IMR-90 (cell line): ENCODE data around the gene TTLL7. TPM values are rescaled to one million over a fixed set of nuclear protein-coding genes. Genes with fewer than 3 reads are reported as not detected.

ENCODE experiments used
- ATAC-seq: fragments of 200-7000 bp; cut with Tn5 transposase; 2 replicates; pipeline ENCODE4 v1.9.1; 2020; ENCODE audit warnings: low read depth, mild to moderate bottlenecking, moderate library complexity
- BruUV-seq: library from RNA; stranded (reverse); fragments of 400-500 nt; replicated peaks from 2 replicates; lab custom pipeline; 2021; lab: Mats Ljungman, UMichigan
- CTCF ChIA-PET: fragments of 300-600 bp; formaldehyde crosslinking; extraction: SDS; loops from one replicate; lab custom pipeline; 2021; ENCODE audit warnings: antibody characterized with exemption; lab: Yijun Ruan, JAX
- POLR2A ChIA-PET: fragments of 300-600 bp; sonication (Branson Sonifier 250); formaldehyde crosslinking; loops from one replicate; lab custom pipeline; 2022; ENCODE audit warnings: antibody characterized with exemption; ENCODE audit not compliant: unreplicated experiment; lab: Charles Lee
- DNase-seq: peaks from one replicate; pipeline ENCODE4 v3.0.0; 2013
- H2AFZ ChIP-seq: replicated peaks from 2 replicates; pipeline ENCODE3; 2013; ENCODE audit warnings: low read length, mild to moderate bottlenecking; ENCODE audit not compliant: poor library complexity
- H2AK5ac ChIP-seq: 2 replicates; pipeline ENCODE4 v1.6.1; 2013; ENCODE audit warnings: low read depth, low read length, inconsistent platforms
- H2AK9ac ChIP-seq: replicated peaks from 2 replicates; pipeline ENCODE3; 2013; ENCODE audit warnings: mild to moderate bottlenecking, low read depth, low read length, moderate library complexity; ENCODE audit not compliant: poor library complexity
- H2BK120ac ChIP-seq: 2 replicates; pipeline ENCODE4 v1.6.1; 2013; ENCODE audit warnings: low read depth, low read length, inconsistent platforms
- H2BK15ac ChIP-seq: 3 replicates; pipeline ENCODE4 v1.6.1; 2013; ENCODE audit warnings: low read depth, low read length, inconsistent platforms
- H2BK20ac ChIP-seq: 2 replicates; pipeline ENCODE4 v1.6.1; 2013; ENCODE audit warnings: low read depth, mild to moderate bottlenecking, inconsistent platforms, low read length, moderate library complexity
- H2BK5ac ChIP-seq: 2 replicates; pipeline ENCODE4 v1.6.1; 2013; ENCODE audit warnings: mild to moderate bottlenecking, low read depth, low read length, inconsistent platforms; ENCODE audit not compliant: poor library complexity, severe bottlenecking
- H3K14ac ChIP-seq: replicated peaks from 2 replicates; pipeline ENCODE4 v1.6.1; 2013; ENCODE audit warnings: low read depth, low read length, inconsistent platforms
- H3K18ac ChIP-seq: 2 replicates; pipeline ENCODE4 v1.6.1; 2013; ENCODE audit warnings: low read depth, low read length, control low read depth
- H3K23ac ChIP-seq: 2 replicates; pipeline ENCODE4 v1.6.1; 2013; ENCODE audit warnings: low read depth, low read length, inconsistent platforms
- H3K27ac ChIP-seq: 2 replicates; pipeline ENCODE4 v1.5.1; 2013; ENCODE audit warnings: mild to moderate bottlenecking, control low read depth, low read length; ENCODE audit not compliant: insufficient read depth
- H3K27me3 ChIP-seq: 2 replicates; pipeline ENCODE4 v1.6.1; 2013; ENCODE audit warnings: low read length; ENCODE audit not compliant: control insufficient read depth, insufficient read depth
- H3K36me3 ChIP-seq: 2 replicates; pipeline ENCODE4 v1.6.1; 2013; ENCODE audit warnings: low read length, mixed read lengths; ENCODE audit not compliant: control insufficient read depth, insufficient read depth
- H3K4ac ChIP-seq: 2 replicates; pipeline ENCODE4 v1.6.1; 2013; ENCODE audit warnings: low read depth, low read length, inconsistent platforms
- H3K4me1 ChIP-seq: 2 replicates; pipeline ENCODE4 v1.6.1; 2013; ENCODE audit warnings: low read length, mixed read lengths; ENCODE audit not compliant: control insufficient read depth, insufficient read depth
- H3K4me2 ChIP-seq: 2 replicates; pipeline ENCODE4 v1.6.1; 2013; ENCODE audit warnings: low read depth, mild to moderate bottlenecking, control low read depth, low read length, moderate library complexity
- H3K4me3 ChIP-seq: 2 replicates; pipeline ENCODE4 v1.5.1; 2013; ENCODE audit warnings: low read depth, mild to moderate bottlenecking, control low read depth, low read length, moderate library complexity; ENCODE audit not compliant: insufficient read depth
- H3K56ac ChIP-seq: 2 replicates; pipeline ENCODE4 v1.6.1; 2013; ENCODE audit warnings: low read length, inconsistent platforms; ENCODE audit not compliant: insufficient read depth; ENCODE audit errors: extremely low read depth
- H3K79me1 ChIP-seq, 2 experiments: 2 replicates each; pipeline ENCODE4 v1.6.1; 2013; ENCODE audit warnings: low read length in 2 of 2, inconsistent platforms in 1 of 2, low read depth in 1 of 2
- H3K9ac ChIP-seq: 2 replicates; pipeline ENCODE4 v1.6.1; 2013; ENCODE audit warnings: low read depth, low read length, control low read depth
- H3K9me1 ChIP-seq: 2 replicates; pipeline ENCODE4 v1.6.1; 2013; ENCODE audit warnings: low read length, inconsistent platforms; ENCODE audit not compliant: insufficient read depth
- H3K9me3 ChIP-seq: 2 replicates; pipeline ENCODE4 v1.6.1; 2013; ENCODE audit warnings: low read length; ENCODE audit not compliant: control insufficient read depth, insufficient read depth
- H4K20me1 ChIP-seq: 2 replicates; pipeline ENCODE4 v1.6.1; 2013; ENCODE audit warnings: low read length, inconsistent platforms; ENCODE audit not compliant: insufficient read depth
- H4K5ac ChIP-seq: 2 replicates; pipeline ENCODE4 v1.6.1; 2013; ENCODE audit warnings: mild to moderate bottlenecking, low read depth, low read length, control low read depth
- H4K8ac ChIP-seq, 2 experiments: 2 replicates each; pipeline ENCODE4 v1.6.1; 2013; ENCODE audit warnings: low read depth in 2 of 2, low read length in 2 of 2, control low read depth in 1 of 2, inconsistent platforms in 1 of 2
- H4K91ac ChIP-seq: 2 replicates; pipeline ENCODE4 v1.6.1; 2013; ENCODE audit warnings: low read depth, low read length, inconsistent platforms; ENCODE audit not compliant: insufficient read depth
- BHLHE40 ChIP-seq: fragments of 150-350 bp; IDR thresholded peaks from 2 replicates; pipeline ENCODE4 v1.6.1; 2016; ENCODE audit warnings: mild to moderate bottlenecking, low read depth, low read length
- CEBPB ChIP-seq: IDR thresholded peaks from 2 replicates; pipeline ENCODE4 v1.6.1; 2012; ENCODE audit warnings: low read depth, low read length, improper control_type of control experiment
- CHD1 ChIP-seq: IDR thresholded peaks from 2 replicates; pipeline ENCODE4 v1.6.1; 2012; ENCODE audit warnings: low read depth, low read length, improper control_type of control experiment
- FOS ChIP-seq: fragments of 150-350 bp; IDR thresholded peaks from 2 replicates; pipeline ENCODE4 v1.6.1; 2016; ENCODE audit warnings: low read depth, low read length
- MAFK ChIP-seq: IDR thresholded peaks from 2 replicates; pipeline ENCODE4 v1.6.1; 2012; ENCODE audit warnings: low read depth, low read length, improper control_type of control experiment
- MAZ ChIP-seq: IDR thresholded peaks from 2 replicates; pipeline ENCODE4 v1.6.1; 2012; ENCODE audit warnings: low read depth, mild to moderate bottlenecking, low read length, improper control_type of control experiment, moderate library complexity, borderline replicate concordance
- MXI1 ChIP-seq: IDR thresholded peaks from 2 replicates; pipeline ENCODE4 v1.6.1; 2012; ENCODE audit warnings: low read depth, mild to moderate bottlenecking, low read length, moderate library complexity, borderline replicate concordance
- NFE2L2 ChIP-seq: fragments of 150-350 bp; IDR thresholded peaks from 2 replicates; pipeline ENCODE4 v1.6.1; 2016; ENCODE audit warnings: low read depth, mild to moderate bottlenecking, low read length
- POLR2A ChIP-seq: IDR thresholded peaks from 2 replicates; pipeline ENCODE4 v1.6.1; 2012; ENCODE audit warnings: mild to moderate bottlenecking, low read depth, low read length
- RAD21 ChIP-seq: IDR thresholded peaks from 2 replicates; pipeline ENCODE4 v1.6.1; 2012; ENCODE audit warnings: low read length, improper control_type of control experiment
- RCOR1 ChIP-seq: IDR thresholded peaks from 2 replicates; pipeline ENCODE4 v1.6.1; 2012; ENCODE audit warnings: mild to moderate bottlenecking, low read length, improper control_type of control experiment; ENCODE audit not compliant: insufficient replicate concordance
- RFX5 ChIP-seq: IDR thresholded peaks from 2 replicates; pipeline ENCODE4 v1.8.0; 2012; ENCODE audit warnings: low read depth, mild to moderate bottlenecking, low read length, moderate library complexity
- dilution Hi-C: fragments of 300-500 bp; cut with HindIII; formaldehyde crosslinking; loops from one replicate; pipeline ENCODE4 v1.14.3; 2018; ENCODE audit warnings: low sequenced_read_pairs; ENCODE audit not compliant: unreplicated experiment
- in situ Hi-C: fragments of 300-500 bp; cut with MboI; formaldehyde crosslinking; loops from 3 replicates; pipeline ENCODE4 v1.14.3; 2019; ENCODE audit warnings: low sequenced_read_pairs, inconsistent platforms, mixed read lengths
- intact Hi-C: fragments of 100-400 bp; cut with micrococcal nuclease; formaldehyde crosslinking; loops from 2 replicates; pipeline ENCODE4 v1.10.0; 2022
- polyA plus RNA-seq, 3 experiments: library from polyadenylated mRNA; depleted of rRNA; stranded (reverse); fragments of >200 nt; gene quantifications; 2 replicates each; pipeline ENCODE4 v1.2.3, GENCODE V29; 2012; ENCODE audit warnings: low replicate concordance in 1 of 3
- total RNA-seq: library from RNA; depleted of rRNA; stranded (reverse); fragments of >200 nt; gene quantifications from 2 replicates; pipeline ENCODE4 v1.2.3, GENCODE V29; 2012
- TF ChIP-seq, protein P1 (sequence below): conservative IDR thresholded peaks from 2 replicates; pipeline ENCODE4 v1.5.1; 2012; ENCODE audit warnings: mild to moderate bottlenecking, low read depth, low read length, improper control_type of control experiment
- TF ChIP-seq, protein P2 (sequence below): fragments of 150-350 bp; IDR thresholded peaks from 2 replicates; pipeline ENCODE4 v1.6.1; 2017; ENCODE audit warnings: mild to moderate bottlenecking, antibody characterized with exemption, low read length, low read depth
- TF ChIP-seq, protein P3 (sequence below): fragments of 150-350 bp; IDR thresholded peaks from 2 replicates; pipeline ENCODE4 v1.6.1; 2016; ENCODE audit warnings: low read depth, mild to moderate bottlenecking, low read length, moderate library complexity, borderline replicate concordance

Gene TTLL7
- total and polyA plus RNA-seq, 2 of the 4 experiments (the other 2 are of a cell fraction), result 5.7 to 8.1 TPM

- no peak overlapping the region for H3K27ac ChIP-seq
- H3K79me1 ChIP-seq, result no peaks in the 10 kb centered on the region
- no peak overlapping the region for H2BK20ac ChIP-seq
- no peaks in the 10 kb centered on the region for H3K36me3 ChIP-seq
- H3K9me3 ChIP-seq, result no peaks in the 10 kb centered on the region
- no peak overlapping the region for H3K4me3 ChIP-seq
- no peak overlapping the region for H2BK5ac ChIP-seq
- H2AK9ac ChIP-seq, result no peak overlapping the region
- no TSS peak for BruUV-seq
- H2BK15ac ChIP-seq, result no peak overlapping the region
- H3K4me1 ChIP-seq, result no peaks in the 10 kb centered on the region
- H4K91ac ChIP-seq, result no peak overlapping the region
- ChIA-PET CTCF (interaction anchor here (1.0 kb wide), 1 partner anchor 9 kb away, joined by 3 read pairs; no protein-coding TSS in a partner anchor), POLR2A (no interaction called here)
- no peak overlapping the region for H3K18ac ChIP-seq
- H3K4ac ChIP-seq, result no peak overlapping the region
- H3K9ac ChIP-seq, result no peak overlapping the region
- DNase-seq (peak; percentile 4), ATAC-seq (no peak)
- H2BK120ac ChIP-seq, result no peak overlapping the region
- H3K9me1 ChIP-seq, result peaks cover 3% of the 10 kb centered on the region; the same call in 1 of the 2 replicates
- TF ChIP-seq CHD1 (no peak), POLR2A (no peak), RCOR1 (no peak), MAZ (no peak), MAFK (no peak), RAD21 (no peak), BHLHE40 (no peak), CEBPB (no peak), FOS (no peak), NFE2L2 (no peak), MXI1 (no peak), RFX5 (no peak)
- TF ChIP-seq, protein P1, sequence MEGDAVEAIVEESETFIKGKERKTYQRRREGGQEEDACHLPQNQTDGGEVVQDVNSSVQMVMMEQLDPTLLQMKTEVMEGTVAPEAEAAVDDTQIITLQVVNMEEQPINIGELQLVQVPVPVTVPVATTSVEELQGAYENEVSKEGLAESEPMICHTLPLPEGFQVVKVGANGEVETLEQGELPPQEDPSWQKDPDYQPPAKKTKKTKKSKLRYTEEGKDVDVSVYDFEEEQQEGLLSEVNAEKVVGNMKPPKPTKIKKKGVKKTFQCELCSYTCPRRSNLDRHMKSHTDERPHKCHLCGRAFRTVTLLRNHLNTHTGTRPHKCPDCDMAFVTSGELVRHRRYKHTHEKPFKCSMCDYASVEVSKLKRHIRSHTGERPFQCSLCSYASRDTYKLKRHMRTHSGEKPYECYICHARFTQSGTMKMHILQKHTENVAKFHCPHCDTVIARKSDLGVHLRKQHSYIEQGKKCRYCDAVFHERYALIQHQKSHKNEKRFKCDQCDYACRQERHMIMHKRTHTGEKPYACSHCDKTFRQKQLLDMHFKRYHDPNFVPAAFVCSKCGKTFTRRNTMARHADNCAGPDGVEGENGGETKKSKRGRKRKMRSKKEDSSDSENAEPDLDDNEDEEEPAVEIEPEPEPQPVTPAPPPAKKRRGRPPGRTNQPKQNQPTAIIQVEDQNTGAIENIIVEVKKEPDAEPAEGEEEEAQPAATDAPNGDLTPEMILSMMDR, result no peak
- TF ChIP-seq, protein P2, sequence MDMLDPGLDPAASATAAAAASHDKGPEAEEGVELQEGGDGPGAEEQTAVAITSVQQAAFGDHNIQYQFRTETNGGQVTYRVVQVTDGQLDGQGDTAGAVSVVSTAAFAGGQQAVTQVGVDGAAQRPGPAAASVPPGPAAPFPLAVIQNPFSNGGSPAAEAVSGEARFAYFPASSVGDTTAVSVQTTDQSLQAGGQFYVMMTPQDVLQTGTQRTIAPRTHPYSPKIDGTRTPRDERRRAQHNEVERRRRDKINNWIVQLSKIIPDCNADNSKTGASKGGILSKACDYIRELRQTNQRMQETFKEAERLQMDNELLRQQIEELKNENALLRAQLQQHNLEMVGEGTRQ, result no peak
- TF ChIP-seq, protein P3, sequence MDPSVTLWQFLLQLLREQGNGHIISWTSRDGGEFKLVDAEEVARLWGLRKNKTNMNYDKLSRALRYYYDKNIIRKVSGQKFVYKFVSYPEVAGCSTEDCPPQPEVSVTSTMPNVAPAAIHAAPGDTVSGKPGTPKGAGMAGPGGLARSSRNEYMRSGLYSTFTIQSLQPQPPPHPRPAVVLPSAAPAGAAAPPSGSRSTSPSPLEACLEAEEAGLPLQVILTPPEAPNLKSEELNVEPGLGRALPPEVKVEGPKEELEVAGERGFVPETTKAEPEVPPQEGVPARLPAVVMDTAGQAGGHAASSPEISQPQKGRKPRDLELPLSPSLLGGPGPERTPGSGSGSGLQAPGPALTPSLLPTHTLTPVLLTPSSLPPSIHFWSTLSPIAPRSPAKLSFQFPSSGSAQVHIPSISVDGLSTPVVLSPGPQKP, result no peak
- no peak overlapping the region for H2AK5ac ChIP-seq
- intact Hi-C loops, result no loop called here
- H3K14ac ChIP-seq, result no peak overlapping the region
- no peak overlapping the region for H3K4me2 ChIP-seq
- in situ Hi-C loops, result no loop called here
- no peak overlapping the region for H2AFZ ChIP-seq
- no peak overlapping the region for H3K23ac ChIP-seq
- H4K5ac ChIP-seq, result no peak overlapping the region
- no peaks in the 10 kb centered on the region for H3K27me3 ChIP-seq
- no peaks in the 10 kb centered on the region for H4K20me1 ChIP-seq
- H4K8ac ChIP-seq, result no peak overlapping the region
- no peak overlapping the region for H3K56ac ChIP-seq
- dilution Hi-C loops, result no loop called here
These were observed 115.0 kb downstream of the TTLL7 start for GRCh38 chr1:83883979-83884378.
